Endothelial cell of umbilical vein (primary cell): ENCODE data around the gene CXCR5. TPM values are rescaled to one million over a fixed set of nuclear protein-coding genes. Genes with fewer than 3 reads are reported as not detected.

ENCODE experiments used
- BruUV-seq: library from RNA; stranded (reverse); fragments of 400-500 nt; replicated peaks from 2 replicates; lab custom pipeline; 2021; lab: Mats Ljungman, UMichigan
- CTCF ChIA-PET: fragments of 300-600, 350-600 bp; sonication (Branson Sonifier 250); formaldehyde crosslinking; loops from one replicate; lab custom pipeline; 2021; ENCODE audit warnings: antibody characterized with exemption, inconsistent platforms; lab: Charles Lee
- POLR2A ChIA-PET: fragments of 300-600, 350-600 bp; sonication (Branson Sonifier 250); formaldehyde crosslinking; loops from one replicate; lab custom pipeline; 2021; ENCODE audit warnings: antibody characterized with exemption, inconsistent platforms; lab: Charles Lee
- DNase-seq: peaks from one replicate; pipeline ENCODE4 v3.0.0-alpha.2; 2011; ENCODE audit warnings: low read depth, low spot score
- FAIRE-seq: peaks from 2 replicates; lab custom pipeline; 2011; peaks lifted over from hg19 to GRCh38; lab: Jason Lieb, UNC
- H2AFZ ChIP-seq: 2 replicates; pipeline ENCODE4 v1.6.0; 2012; ENCODE audit warnings: low read depth, low read length, control low read depth, inconsistent platforms
- H3K27ac ChIP-seq: 2 replicates; pipeline ENCODE4 v1.5.1; 2011; ENCODE audit warnings: low read depth, mild to moderate bottlenecking, control low read depth, low read length, moderate library complexity; ENCODE audit not compliant: insufficient read depth
- H3K27me3 ChIP-seq, 2 experiments: 2 replicates each; pipeline versions ENCODE4 v1.6.0 to v1.6.1; 2011; ENCODE audit warnings: low read length in 2 of 2, mixed read lengths in 1 of 2; ENCODE audit not compliant: control insufficient read depth in 2 of 2, insufficient read depth in 2 of 2
- H3K36me3 ChIP-seq, 2 experiments: 2 replicates in 1 of 2; 3 replicates in 1 of 2; pipeline ENCODE4 v1.5.1; 2011; ENCODE audit warnings: low read length in 2 of 2, mild to moderate bottlenecking in 1 of 2, moderate library complexity in 1 of 2; ENCODE audit not compliant: control insufficient read depth in 2 of 2, insufficient read depth in 2 of 2; ENCODE audit errors: extremely low read depth in 1 of 2
- H3K4me1 ChIP-seq: 3 replicates; pipeline ENCODE4 v1.5.1; 2011; ENCODE audit warnings: mild to moderate bottlenecking, low read length; ENCODE audit not compliant: control insufficient read depth, insufficient read depth; ENCODE audit errors: extremely low read depth
- H3K4me2 ChIP-seq: 2 replicates; pipeline ENCODE4 v1.6.1; 2011; ENCODE audit warnings: low read length, control low read depth, mixed read lengths; ENCODE audit not compliant: insufficient read depth
- H3K4me3 ChIP-seq, 3 experiments: fragments of 200-600 bp in 1 of 3; sonication (generic), shearing (Covaris generic) in 1 of 3; replicated peaks in 1 of 3; 2 replicates each; pipeline ENCODE4 v1.5.1; 2011 to 2016; ENCODE audit warnings: control low read depth in 3 of 3, low read length in 3 of 3, mild to moderate bottlenecking in 2 of 3, inconsistent platforms in 1 of 3, low read depth in 1 of 3, moderate library complexity in 1 of 3; ENCODE audit not compliant: insufficient read depth in 1 of 3
- H3K79me2 ChIP-seq: 2 replicates; pipeline ENCODE4 v1.6.0; 2012; ENCODE audit warnings: low read length, inconsistent platforms; ENCODE audit not compliant: control insufficient read depth, insufficient read depth
- H3K9ac ChIP-seq: replicated peaks from 2 replicates; pipeline ENCODE3; 2011; ENCODE audit warnings: low read length, control low read depth; ENCODE audit not compliant: insufficient read depth; ENCODE audit errors: extremely low read depth
- H3K9me1 ChIP-seq: replicated peaks from 3 replicates; pipeline ENCODE4 v1.6.0; 2011; ENCODE audit warnings: mild to moderate bottlenecking, low read length; ENCODE audit not compliant: control insufficient read depth, insufficient read depth; ENCODE audit errors: extremely low read depth
- H3K9me3 ChIP-seq: replicated peaks from 2 replicates; pipeline ENCODE4 v1.5.1; 2012; ENCODE audit warnings: low read length, inconsistent platforms; ENCODE audit not compliant: control insufficient read depth, insufficient read depth
- H4K20me1 ChIP-seq: replicated peaks from 2 replicates; pipeline ENCODE3; 2011; ENCODE audit warnings: mild to moderate bottlenecking, low read length; ENCODE audit not compliant: control insufficient read depth, insufficient read depth; ENCODE audit errors: extremely low read depth
- CTCF ChIP-seq, 2 donors: IDR thresholded peaks; 1 replicate in 1 of 2; 2 replicates in 1 of 2; pipeline ENCODE4 v1.5.1; 2011; ENCODE audit warnings: low read length in 2 of 2, mild to moderate bottlenecking in 2 of 2, moderate library complexity in 2 of 2, control low read depth in 1 of 2, inconsistent platforms in 1 of 2, low read depth in 1 of 2; ENCODE audit not compliant: insufficient read depth in 1 of 2; ENCODE audit errors: extremely low read depth in 1 of 2
- EZH2 ChIP-seq: IDR thresholded peaks from 2 replicates; pipeline ENCODE4 v1.6.1; 2012; ENCODE audit warnings: borderline replicate concordance, low read depth, mild to moderate bottlenecking, moderate library complexity, low read length, inconsistent platforms; ENCODE audit not compliant: severe bottlenecking
- FOS ChIP-seq: IDR thresholded peaks from 2 replicates; pipeline ENCODE4 v1.6.1; 2011; ENCODE audit warnings: mild to moderate bottlenecking, low read length, moderate library complexity, borderline replicate concordance; ENCODE audit not compliant: insufficient read depth
- GATA2 ChIP-seq: IDR thresholded peaks from 2 replicates; pipeline ENCODE4 v1.7.0; 2011; ENCODE audit warnings: low read depth, mild to moderate bottlenecking, moderate library complexity, mixed read lengths, low read length; ENCODE audit not compliant: insufficient read length, insufficient read depth
- JUN ChIP-seq: IDR thresholded peaks from 2 replicates; pipeline ENCODE4 v1.6.1; 2011; ENCODE audit warnings: borderline replicate concordance, low read depth; ENCODE audit not compliant: insufficient read length, insufficient read depth
- MAX ChIP-seq: IDR thresholded peaks from 2 replicates; pipeline ENCODE4 v1.6.1; 2011; ENCODE audit not compliant: insufficient read depth, insufficient read length
- MYC ChIP-seq: IDR thresholded peaks from one replicate; pipeline ENCODE4 v1.6.1; 2011; ENCODE audit warnings: mild to moderate bottlenecking, low read depth, low read length
- POLR2A ChIP-seq: IDR thresholded peaks from 2 replicates; pipeline ENCODE4 v1.6.1; 2012; ENCODE audit warnings: low read depth, mild to moderate bottlenecking, control low read depth, low read length
- POLR2AphosphoS5 ChIP-seq: IDR thresholded peaks from 2 replicates; pipeline ENCODE4 v1.6.1; 2012; ENCODE audit warnings: low read depth, mild to moderate bottlenecking, control low read depth, low read length, moderate library complexity; ENCODE audit not compliant: insufficient read depth
- dilution Hi-C: fragments of 300-500 bp; cut with MboI; formaldehyde crosslinking; loops from one replicate; pipeline ENCODE4 v1.15.0; 2019; ENCODE audit warnings: low sequenced_read_pairs; ENCODE audit not compliant: extremely low pct_ligation_motif_present
- intact Hi-C: fragments of 100-400 bp; cut with micrococcal nuclease; formaldehyde crosslinking; loops from one replicate; pipeline ENCODE4 v1.10.0; 2022
- polyA plus RNA-seq, 4 experiments: library from polyadenylated mRNA; depleted of rRNA in 3 of 4; stranded (reverse) in 3 of 4; unstranded in 1 of 4; fragments of >200 nt; gene quantifications; 2 replicates each; pipeline versions ENCODE4 v1.2.1 to v1.2.3, GENCODE V29; 2011 to 2012; ENCODE audit warnings: missing spikeins in 1 of 4
- total RNA-seq: library from RNA; stranded (reverse); gene quantifications from 2 replicates; pipeline ENCODE4 v1.2.3, GENCODE V29; 2021

CXCR5 gene
- total and polyA plus RNA-seq, 2 donors (not counting 3 experiments of a cell fraction or from before 2014, with no cell fraction given): not detected

- no peak for FAIRE-seq
- H3K4me1 ChIP-seq: no peaks in the 10 kb centered on the region
- POLR2A ChIA-PET: no interaction called here
- no peaks in the 10 kb centered on the region for H3K79me2 ChIP-seq
- no peak overlapping the region for H3K9ac ChIP-seq
- no peak overlapping the region for H3K4me3 ChIP-seq
- TF ChIP-seq GATA2 (no peak), CTCF (IDR thresholded peaks at IDR 0.05; ENCODE audit: extremely low read depth in 1 of 2, insufficient read depth in 1 of 2, low read depth in 1 of 2, low read length in 2 of 2) (no peak), MYC (no peak), JUN (no peak), FOS (no peak)
- H4K20me1 ChIP-seq: no peaks in the 10 kb centered on the region
- BruUV-seq: no TSS peak
- H2AFZ ChIP-seq: no peak overlapping the region
- no peaks in the 10 kb centered on the region for H3K27me3 ChIP-seq
- no peaks in the 10 kb centered on the region for H3K9me3 ChIP-seq
- CTCF ChIA-PET: no interaction called here
- DNase-seq: no peak
- dilution Hi-C loops (no loop called here), intact Hi-C loops (no loop called here)
- H3K27ac ChIP-seq: no peak overlapping the region
- H3K9me1 ChIP-seq: no peaks in the 10 kb centered on the region
- no peak overlapping the region for H3K4me2 ChIP-seq
- no peaks in the 10 kb centered on the region for H3K36me3 ChIP-seq
Measured at GRCh38 chr11:118873804-118874203, 9.9 kb upstream of the CXCR5 start.

DNA sequence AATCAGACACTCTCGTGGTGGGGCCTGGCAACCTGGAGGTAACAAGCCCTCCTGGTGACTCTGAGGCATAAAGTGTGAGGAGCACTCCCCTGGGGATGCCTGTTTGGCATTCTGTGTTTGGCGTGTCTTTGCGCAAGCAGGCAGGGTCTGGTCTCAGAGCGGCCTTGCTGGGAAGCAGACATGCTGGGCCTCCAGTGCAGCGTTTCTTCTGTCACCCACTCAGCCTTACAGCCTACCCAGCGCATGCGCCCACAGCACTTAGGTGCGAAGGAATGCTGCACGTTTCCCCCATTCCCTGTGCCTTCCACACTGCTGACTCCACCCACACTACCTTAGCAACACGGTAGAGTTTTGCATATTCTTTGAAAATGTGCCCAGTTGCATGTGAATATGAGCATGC is 7.4 kb upstream of the CXCR5 start:
- no peak overlapping the region for H3K9ac ChIP-seq
- intact Hi-C loops (no loop called here), dilution Hi-C loops (no loop called here)
- no peak overlapping the region for H3K4me3 ChIP-seq
- no peaks in the 10 kb centered on the region for H4K20me1 ChIP-seq
- TF ChIP-seq FOS (no peak), MYC (no peak), CTCF (IDR thresholded peaks at IDR 0.05; ENCODE audit: extremely low read depth in 1 of 2, insufficient read depth in 1 of 2, low read depth in 1 of 2, low read length in 2 of 2) (no peak), POLR2AphosphoS5 (no peak), MAX (no peak), GATA2 (no peak), JUN (no peak), EZH2 (no peak), POLR2A (no peak)
- no peak overlapping the region for H3K4me2 ChIP-seq
- FAIRE-seq (no peak), DNase-seq (no peak)
- H3K4me1 ChIP-seq: no peaks in the 10 kb centered on the region
- no peaks in the 10 kb centered on the region for H3K79me2 ChIP-seq
- H3K9me1 ChIP-seq: no peaks in the 10 kb centered on the region
- ChIA-PET POLR2A (no interaction called here), CTCF (no interaction called here)
- BruUV-seq: no TSS peak
- H3K36me3 ChIP-seq: no peaks in the 10 kb centered on the region
- H3K27ac ChIP-seq: no peak overlapping the region
- H3K9me3 ChIP-seq: no peaks in the 10 kb centered on the region
- H2AFZ ChIP-seq: no peak overlapping the region
- H3K27me3 ChIP-seq: peaks cover 0 to 1% of the 10 kb centered on the region in 2 experiments
